Smooth muscle cell (in vitro differentiated cells): ENCODE results near the gene SOX1. TPM values are rescaled to one million over a fixed set of nuclear protein-coding genes. Genes with fewer than 3 reads are reported as not detected.

Source experiments
- DNase-seq: peaks from one replicate; lab custom pipeline; 2025; ENCODE audit not compliant: unreplicated experiment; lab: John Stamatoyannopoulos, UW
- H2AFZ ChIP-seq: fragments of 200-600 bp; sonication (generic); 2 replicates; pipeline ENCODE4 v1.6.0; 2016; ENCODE audit warnings: antibody characterized with exemption, low read depth, mild to moderate bottlenecking
- H3F3A ChIP-seq: fragments of 200-600 bp; sonication (generic); 2 replicates; pipeline ENCODE4 v1.6.0; 2017; ENCODE audit warnings: antibody characterized with exemption, low read depth
- H3K27ac ChIP-seq: fragments of 200-600 bp; sonication (generic); 2 replicates; pipeline ENCODE4 v1.5.1; 2016; ENCODE audit warnings: low read depth, mild to moderate bottlenecking
- H3K27me3 ChIP-seq: fragments of 200-600 bp; sonication (generic); 2 replicates; pipeline ENCODE4 v1.6.1; 2016; ENCODE audit warnings: low read depth, mild to moderate bottlenecking
- H3K36me3 ChIP-seq: fragments of 200-600 bp; sonication (generic); 2 replicates; pipeline ENCODE4 v1.5.1; 2016; ENCODE audit warnings: low read depth
- H3K4me1 ChIP-seq: fragments of 200-600 bp; sonication (generic); 2 replicates; pipeline ENCODE4 v1.5.1; 2016; ENCODE audit warnings: low read depth
- H3K4me2 ChIP-seq: fragments of 200-600 bp; sonication (generic); 2 replicates; pipeline ENCODE4 v1.6.0; 2016; ENCODE audit warnings: mild to moderate bottlenecking
- H3K4me3 ChIP-seq: fragments of 200-600 bp; sonication (generic); 2 replicates; pipeline ENCODE4 v1.5.1; 2016; ENCODE audit warnings: mild to moderate bottlenecking
- H3K79me2 ChIP-seq: fragments of 200-600 bp; sonication (generic); 2 replicates; pipeline ENCODE4 v1.6.0; 2016; ENCODE audit warnings: low read depth, mild to moderate bottlenecking
- H3K9ac ChIP-seq: fragments of 200-600 bp; sonication (generic); 2 replicates; pipeline ENCODE4 v1.6.0; 2016; ENCODE audit warnings: low read depth
- H3K9me3 ChIP-seq: fragments of 200-600 bp; sonication (generic); replicated peaks from 2 replicates; pipeline ENCODE4 v1.5.1; 2016; ENCODE audit warnings: low read depth
- H4K20me1 ChIP-seq: fragments of 200-600 bp; sonication (generic); 2 replicates; pipeline ENCODE4 v1.6.0; 2016; ENCODE audit warnings: low read depth
- WGBS: methylation state at CpG from one replicate; pipeline ENCODE4 v1.1.7; 2016; ENCODE audit warnings: low lambda C conversion rate; 5-methylcytosine and 5-hydroxymethylcytosine counted together
- polyA plus RNA-seq: library from polyadenylated mRNA; unstranded; fragments of >200 nt; fragmentation: Nextera tagmentation; extraction: Ambion mirVana; gene quantifications from 2 replicates; pipeline ENCODE4 v1.2.1, GENCODE V29; 2016
- total RNA-seq: library from RNA; depleted of rRNA; stranded (reverse); fragments of >200 nt; gene quantifications from 2 replicates; pipeline ENCODE4 v1.2.3, GENCODE V29; 2014
- TF ChIP-seq, protein P1 (sequence below): fragments of 200-600 bp; sonication (generic); IDR thresholded peaks from 2 replicates; pipeline ENCODE4 v1.5.1; 2017; ENCODE audit warnings: borderline replicate concordance, mild to moderate bottlenecking, antibody characterized with exemption; ENCODE audit not compliant: insufficient read depth, poor library complexity, severe bottlenecking

The SOX1 gene
- total and polyA plus RNA-seq, 2 experiments from 2014 or later: not detected

DNA sequence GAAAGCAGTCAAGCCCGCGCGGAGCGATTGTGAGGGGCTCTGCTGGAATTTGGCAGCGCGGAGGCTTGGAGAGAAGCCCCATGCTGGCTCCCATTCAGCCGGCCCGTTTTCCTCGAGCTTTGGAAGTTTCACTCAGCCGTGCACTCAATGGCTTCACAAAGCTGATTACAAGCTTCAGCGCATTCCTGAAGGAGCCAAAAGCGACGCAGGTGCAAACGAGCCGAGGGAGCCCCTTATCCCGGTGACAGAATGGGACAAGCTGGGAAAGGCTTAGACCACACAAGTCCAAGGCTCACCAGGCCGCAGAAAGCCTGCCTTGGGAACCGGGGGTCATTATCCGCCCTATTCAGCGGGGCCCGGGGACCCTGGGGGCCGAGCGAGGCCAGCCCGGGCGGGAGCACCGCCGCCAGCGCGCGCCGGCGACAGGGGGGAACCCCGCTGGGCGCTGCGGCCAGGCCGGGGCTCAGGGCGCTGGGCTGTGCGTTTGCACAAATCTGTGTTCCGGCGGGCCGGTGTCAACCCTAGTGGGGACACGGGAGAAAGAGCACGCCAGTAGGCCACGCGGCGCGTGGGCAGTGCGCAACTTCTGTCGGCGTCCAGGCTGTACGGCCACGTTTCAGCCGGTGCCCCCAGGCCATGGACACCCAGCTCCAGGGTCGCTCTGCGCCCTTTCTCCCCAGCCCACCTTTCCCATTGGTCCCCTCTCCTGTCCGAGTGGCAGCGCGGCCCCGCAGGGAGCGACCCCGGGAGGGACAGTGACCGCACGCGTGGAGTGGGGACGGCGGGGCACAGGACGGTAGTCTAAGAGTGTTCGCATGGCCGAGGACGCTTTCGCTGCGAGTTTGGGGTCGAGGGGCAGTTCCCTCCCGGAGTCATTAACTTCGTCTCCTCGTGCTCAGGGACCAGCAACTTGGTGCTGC, 37.3 kb downstream of the SOX1 start:
- Histone ChIP-seq H3K9me3 (no peaks in the 10 kb centered on the region), H3K4me2 (no peak overlapping the region), H3K4me3 (no peak overlapping the region), H3K9ac (no peak overlapping the region), H3K36me3 (no peaks in the 10 kb centered on the region), H2AFZ (no peak overlapping the region), H3K4me1 (peaks cover 46% of the 10 kb centered on the region), H3F3A (no peaks in the 10 kb centered on the region), H3K27me3 (peaks cover 99% of the 10 kb centered on the region), H3K79me2 (no peaks in the 10 kb centered on the region), H3K27ac (no peak overlapping the region), H4K20me1 (no peaks in the 10 kb centered on the region)
- no peak for DNase-seq
- WGBS: 4% methylated on average over 57 of the region's 76 CpGs
- TF ChIP-seq, protein P1, sequence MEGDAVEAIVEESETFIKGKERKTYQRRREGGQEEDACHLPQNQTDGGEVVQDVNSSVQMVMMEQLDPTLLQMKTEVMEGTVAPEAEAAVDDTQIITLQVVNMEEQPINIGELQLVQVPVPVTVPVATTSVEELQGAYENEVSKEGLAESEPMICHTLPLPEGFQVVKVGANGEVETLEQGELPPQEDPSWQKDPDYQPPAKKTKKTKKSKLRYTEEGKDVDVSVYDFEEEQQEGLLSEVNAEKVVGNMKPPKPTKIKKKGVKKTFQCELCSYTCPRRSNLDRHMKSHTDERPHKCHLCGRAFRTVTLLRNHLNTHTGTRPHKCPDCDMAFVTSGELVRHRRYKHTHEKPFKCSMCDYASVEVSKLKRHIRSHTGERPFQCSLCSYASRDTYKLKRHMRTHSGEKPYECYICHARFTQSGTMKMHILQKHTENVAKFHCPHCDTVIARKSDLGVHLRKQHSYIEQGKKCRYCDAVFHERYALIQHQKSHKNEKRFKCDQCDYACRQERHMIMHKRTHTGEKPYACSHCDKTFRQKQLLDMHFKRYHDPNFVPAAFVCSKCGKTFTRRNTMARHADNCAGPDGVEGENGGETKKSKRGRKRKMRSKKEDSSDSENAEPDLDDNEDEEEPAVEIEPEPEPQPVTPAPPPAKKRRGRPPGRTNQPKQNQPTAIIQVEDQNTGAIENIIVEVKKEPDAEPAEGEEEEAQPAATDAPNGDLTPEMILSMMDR: no peak

DNA sequence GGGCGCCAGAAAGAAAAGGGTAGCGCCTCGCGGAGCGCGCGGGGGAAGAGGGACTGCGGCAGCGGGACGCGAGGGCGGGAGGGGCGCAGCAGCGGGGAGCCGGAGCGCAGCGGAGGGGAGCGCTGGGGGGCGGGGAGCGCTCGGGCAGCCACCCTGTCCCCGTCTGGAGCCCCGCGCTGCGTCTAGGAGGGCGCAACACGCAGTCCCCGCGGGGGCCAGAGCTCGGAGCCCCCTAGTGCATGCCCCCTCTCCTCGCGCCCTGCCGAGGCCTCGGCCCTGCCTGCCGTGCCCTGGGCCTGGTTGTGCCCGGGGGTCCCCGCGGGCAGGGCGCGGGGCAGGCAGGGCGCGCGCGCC, 37.9 kb downstream of the SOX1 start:
- WGBS: 5% methylated on average over 32 of the region's 44 CpGs
- peaks cover 46% of the 10 kb centered on the region for H3K4me1 ChIP-seq
- H2AFZ ChIP-seq: no peak overlapping the region
- H3K4me2 ChIP-seq: no peak overlapping the region
- no peak overlapping the region for H3K4me3 ChIP-seq
- DNase-seq: no peak
- TF ChIP-seq, protein P1: no peak
- peaks cover 99% of the 10 kb centered on the region for H3K27me3 ChIP-seq
- no peaks in the 10 kb centered on the region for H3K79me2 ChIP-seq
- H3K27ac ChIP-seq: no peak overlapping the region
- H3F3A ChIP-seq: no peaks in the 10 kb centered on the region
- no peaks in the 10 kb centered on the region for H4K20me1 ChIP-seq
- no peak overlapping the region for H3K9ac ChIP-seq
- no peaks in the 10 kb centered on the region for H3K9me3 ChIP-seq
- no peaks in the 10 kb centered on the region for H3K36me3 ChIP-seq

DNA sequence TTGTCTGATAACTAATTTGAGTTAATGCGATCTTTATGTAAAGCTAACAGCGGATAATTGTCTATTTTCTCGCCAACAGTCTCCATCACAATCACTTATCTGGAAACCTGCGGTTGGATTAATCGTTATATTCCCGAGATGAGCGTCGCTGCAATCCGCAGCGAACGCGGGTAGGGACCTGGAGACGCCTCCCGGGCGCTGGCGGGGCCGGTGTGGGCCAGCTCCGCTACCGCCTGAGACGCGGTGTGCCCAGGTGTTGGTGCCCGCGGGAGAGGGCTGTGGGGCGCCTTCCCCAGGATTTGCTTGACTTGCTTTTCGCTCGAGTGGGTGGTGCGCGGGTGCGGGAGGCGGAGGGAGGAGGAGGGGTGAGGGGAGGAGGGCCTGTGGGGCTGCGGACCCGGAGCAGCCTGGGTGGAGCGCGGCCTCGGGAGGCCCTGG, 38.3 kb downstream of the SOX1 start:
- no peak overlapping the region for H3K27ac ChIP-seq
- H3K9ac ChIP-seq: no peak overlapping the region
- H3K4me3 ChIP-seq: no peak overlapping the region
- H2AFZ ChIP-seq: no peak overlapping the region
- TF ChIP-seq, protein P1: no peak
- H3K79me2 ChIP-seq: no peaks in the 10 kb centered on the region
- no peak overlapping the region for H3K4me2 ChIP-seq
- H3F3A ChIP-seq: no peaks in the 10 kb centered on the region
- H3K36me3 ChIP-seq: no peaks in the 10 kb centered on the region
- WGBS: 5% methylated on average over 28 of the region's 35 CpGs
- no peak for DNase-seq
- peaks cover 99% of the 10 kb centered on the region for H3K27me3 ChIP-seq
- peaks cover 46% of the 10 kb centered on the region for H3K4me1 ChIP-seq
- H3K9me3 ChIP-seq: no peaks in the 10 kb centered on the region
- no peaks in the 10 kb centered on the region for H4K20me1 ChIP-seq
